GM12874 (cell line): ENCODE results near the gene GFM1.

Experiments used
- TF ChIP-seq, protein P1 (sequence below): IDR thresholded peaks from 2 replicates; pipeline ENCODE4 v1.5.1; 2011; ENCODE audit warnings: low read depth, mild to moderate bottlenecking, control low read depth, low read length, moderate library complexity; ENCODE audit not compliant: insufficient read depth

The GFM1 gene

GRCh38 chr3:158660711-158661110, 16.4 kb downstream of the GFM1 start:
- TF ChIP-seq, protein P1, sequence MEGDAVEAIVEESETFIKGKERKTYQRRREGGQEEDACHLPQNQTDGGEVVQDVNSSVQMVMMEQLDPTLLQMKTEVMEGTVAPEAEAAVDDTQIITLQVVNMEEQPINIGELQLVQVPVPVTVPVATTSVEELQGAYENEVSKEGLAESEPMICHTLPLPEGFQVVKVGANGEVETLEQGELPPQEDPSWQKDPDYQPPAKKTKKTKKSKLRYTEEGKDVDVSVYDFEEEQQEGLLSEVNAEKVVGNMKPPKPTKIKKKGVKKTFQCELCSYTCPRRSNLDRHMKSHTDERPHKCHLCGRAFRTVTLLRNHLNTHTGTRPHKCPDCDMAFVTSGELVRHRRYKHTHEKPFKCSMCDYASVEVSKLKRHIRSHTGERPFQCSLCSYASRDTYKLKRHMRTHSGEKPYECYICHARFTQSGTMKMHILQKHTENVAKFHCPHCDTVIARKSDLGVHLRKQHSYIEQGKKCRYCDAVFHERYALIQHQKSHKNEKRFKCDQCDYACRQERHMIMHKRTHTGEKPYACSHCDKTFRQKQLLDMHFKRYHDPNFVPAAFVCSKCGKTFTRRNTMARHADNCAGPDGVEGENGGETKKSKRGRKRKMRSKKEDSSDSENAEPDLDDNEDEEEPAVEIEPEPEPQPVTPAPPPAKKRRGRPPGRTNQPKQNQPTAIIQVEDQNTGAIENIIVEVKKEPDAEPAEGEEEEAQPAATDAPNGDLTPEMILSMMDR = no peak

GRCh38 chr3:158663246-158663645, 18.9 kb downstream of the GFM1 start:
- TF ChIP-seq, protein P1 = no peak

DNA sequence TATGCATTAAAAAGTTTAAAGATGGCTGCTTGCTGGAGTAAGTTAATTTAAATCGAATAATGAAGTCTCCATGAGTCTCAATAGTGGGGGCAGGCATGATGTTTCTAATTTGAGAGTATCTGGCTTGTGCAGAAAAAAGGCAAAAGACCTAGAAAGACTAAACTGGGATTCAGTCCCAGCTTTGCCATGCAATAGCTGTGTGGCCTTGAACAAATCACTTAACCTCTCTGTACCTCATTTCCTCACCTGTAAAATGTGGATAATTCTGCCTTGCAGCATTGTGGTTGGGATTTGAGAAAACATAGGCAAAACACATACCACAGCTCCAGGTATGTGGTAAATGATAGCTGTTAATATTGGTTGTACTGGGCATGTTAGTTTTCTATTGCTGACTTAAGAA, 19.5 kb downstream of the GFM1 start:
- TF ChIP-seq, protein P1 = no peak

GRCh38 chr3:158666416-158666815, 22.1 kb downstream of the GFM1 start:
- TF ChIP-seq, protein P1 = no peak

- TF ChIP-seq, protein P1 = no peak
These were observed 24.2 kb downstream of the GFM1 start for GRCh38 chr3:158668506-158668905.

DNA sequence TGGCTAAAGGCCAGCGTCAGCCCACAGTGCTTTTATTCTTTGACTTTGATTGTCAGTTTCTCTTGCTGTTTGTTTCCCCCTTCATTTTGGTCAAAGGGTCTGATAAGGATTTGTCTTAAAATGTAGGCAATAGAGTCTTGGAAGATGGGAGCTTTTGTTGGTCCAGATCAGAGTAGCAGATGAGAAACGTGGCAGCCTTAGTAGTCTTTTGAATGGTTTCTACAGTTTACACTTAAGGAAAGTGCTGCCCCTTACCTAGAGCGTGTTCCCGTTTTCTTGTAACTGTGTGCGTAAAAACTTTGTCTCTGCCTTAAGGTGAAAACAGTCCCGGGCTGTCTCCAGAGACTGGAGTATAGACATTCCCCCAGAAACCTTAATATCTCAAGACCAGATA, 27.5 kb downstream of the GFM1 start:
- TF ChIP-seq, protein P1 = no peak

GRCh38 chr3:158672215-158673176, 28.2 kb downstream of the GFM1 start, which contains the start of gene LXN:
LXN (minus strand) TSS chr3:158672648; CDS start chr3:158672478, 170 bp downstream.
- TF ChIP-seq, protein P1 = peak; percentile 63
